Transverse colon (tissue), 4 donors: ENCODE data around the gene UBXN2A. TPM values are rescaled to one million over a fixed set of nuclear protein-coding genes. Genes with fewer than 3 reads are reported as not detected.
"Not testable (repeated sequence)": the region's sequence is repeated elsewhere in the genome, so short reads cannot be mapped to it uniquely, and the experiment has no call there.

Source experiments
- DNase-seq: peaks from one replicate; pipeline ENCODE4 v3.0.0-alpha.2; 2019
- H3K27ac ChIP-seq, 4 donors: fragments of 200-600 bp; sonication (generic); 2 replicates each; pipeline ENCODE4 v1.5.1; 2016 to 2018; ENCODE audit warnings: inconsistent platforms in 4 of 4
- H3K27me3 ChIP-seq: fragments of 200-600 bp; sonication (generic); 2 replicates; pipeline ENCODE4 v1.5.1; 2017; ENCODE audit warnings: inconsistent platforms
- H3K36me3 ChIP-seq, 4 donors: fragments of 200-600 bp; sonication (generic); 2 replicates each; pipeline ENCODE4 v1.5.1; 2017 to 2019; ENCODE audit warnings: inconsistent platforms in 4 of 4
- H3K4me1 ChIP-seq, 4 donors: fragments of 200-600 bp; sonication (generic); 2 replicates each; pipeline ENCODE4 v1.5.1; 2017 to 2020; ENCODE audit warnings: inconsistent platforms in 4 of 4
- H3K4me3 ChIP-seq, 4 donors: fragments of 200-600 bp; sonication (generic); 1 replicate in 1 of 4; 2 replicates in 3 of 4; pipeline versions ENCODE4 v1.5.1 to v1.6.1; 2017 to 2019; ENCODE audit warnings: inconsistent platforms in 4 of 4
- H3K9me3 ChIP-seq, 2 donors: fragments of 200-600 bp; sonication (generic); 2 replicates each; pipeline ENCODE4 v1.5.1; 2017 to 2019; ENCODE audit warnings: inconsistent platforms in 2 of 2
- CTCF ChIP-seq, 5 experiments: fragments of 200-600 bp in 3 of 5; fragments of 450-650 bp in 2 of 5; sonication (generic) in 3 of 5; IDR thresholded peaks; 1 replicate in 2 of 5; 2 replicates in 3 of 5; pipeline ENCODE4 v1.5.1; 2016 to 2017; ENCODE audit warnings: antibody characterized with exemption in 5 of 5, inconsistent platforms in 3 of 5, mild to moderate bottlenecking in 2 of 5, moderate library complexity in 1 of 5
- EP300 ChIP-seq: sonication (generic); formaldehyde crosslinking; IDR thresholded peaks from one replicate; pipeline ENCODE4 v1.6.1; 2017; ENCODE audit warnings: antibody characterized with exemption, low read depth
- POLR2A ChIP-seq: fragments of 450-650 bp; IDR thresholded peaks from one replicate; pipeline ENCODE4 v1.6.1; 2016; ENCODE audit warnings: antibody characterized with exemption, mild to moderate bottlenecking, moderate library complexity
- POLR2AphosphoS5 ChIP-seq, 3 donors: sonication (generic); formaldehyde crosslinking; IDR thresholded peaks; one replicate each; pipeline ENCODE4 v1.6.1; 2016; ENCODE audit warnings: antibody characterized with exemption in 3 of 3
- WGBS, 2 donors: methylation state at CpG; one replicate each; pipeline ENCODE4 v1.1.5; 2018; ENCODE audit warnings: low coverage in 1 of 2; 5-methylcytosine and 5-hydroxymethylcytosine counted together
- in situ Hi-C, 4 donors: fragments of 200-750 bp; cut with MboI; loops; one replicate each; pipeline versions ENCODE4 v1.15.0 to v1.15.1; 2017; ENCODE audit warnings: low sequenced_read_pairs in 3 of 4, low pct_ligation_motif_present in 1 of 4, low pct_unique_long_range_greater_than_20kb in 1 of 4
- intact Hi-C: fragments of 100-400 bp; cut with DNase I; formaldehyde crosslinking; loops from one replicate; pipeline ENCODE4 v1.15.1; 2023; ENCODE audit warnings: low total_unique reads
- total RNA-seq, 4 donors: library from RNA; depleted of rRNA; stranded (reverse); fragments of >200 nt; gene quantifications; one replicate each; pipeline ENCODE4 v1.1.0, GENCODE V29; 2016

UBXN2A gene
- total RNA-seq, 4 donors from 2014 or later, result 6.4 to 13.7 (median 10.8) TPM

- Histone ChIP-seq H3K4me3 (no peak overlapping the region), H3K4me1 (no peaks in the 10 kb centered on the region), H3K27me3 (no peaks in the 10 kb centered on the region), H3K9me3 (no peaks in the 10 kb centered on the region), H3K27ac (no peak overlapping the region), H3K36me3 (peaks cover 0 to 15% (median 6%) of the 10 kb centered on the region in 4 donors)
- in situ Hi-C loops (no loop called here), intact Hi-C loops (no loop called here)
- WGBS, 2 donors, result 72% methylated on average over 2 of the region's 2 CpGs; no CpG with 5 or more reads in 1 of the 2 donors
- TF ChIP-seq POLR2A, result no peak
- no peak for TF ChIP-seq POLR2AphosphoS5 (IDR thresholded peaks at IDR 0.05)
- no peak for TF ChIP-seq EP300
- TF ChIP-seq CTCF (IDR thresholded peaks at IDR 0.05), result no peak
- DNase-seq, result no peak
These were observed 86.0 kb downstream of the UBXN2A start for GRCh38 chr2:24026233-24026632.

- in situ Hi-C loops (no loop called here), intact Hi-C loops (no loop called here)
- DNase-seq, result no peak
- Histone ChIP-seq H3K36me3 (peaks cover 0 to 7% (median 0%) of the 10 kb centered on the region in 4 donors), H3K9me3 (no peaks in the 10 kb centered on the region), H3K4me1 (no peaks in the 10 kb centered on the region), H3K27ac (no peak overlapping the region), H3K4me3 (no peak overlapping the region), H3K27me3 (no peaks in the 10 kb centered on the region)
- TF ChIP-seq EP300, result no peak
- TF ChIP-seq CTCF (IDR thresholded peaks at IDR 0.05), result no peak
- no peak for TF ChIP-seq POLR2A
- TF ChIP-seq POLR2AphosphoS5 (IDR thresholded peaks at IDR 0.05), result no peak
- WGBS, 2 donors, result 96% methylated on average over 9 of the region's 9 CpGs; no CpG with 5 or more reads in 1 of the 2 donors
These were observed 98.7 kb downstream of the UBXN2A start for GRCh38 chr2:24038786-24039499.

GRCh38 chr2:24040511-24040910 is 100.2 kb downstream of the UBXN2A start:
- intact Hi-C loops (no loop called here), in situ Hi-C loops (no loop called here)
- no peaks in the 10 kb centered on the region for H3K4me1 ChIP-seq
- 93 to 100% methylated on average over 4 of the region's 4 CpGs for WGBS, 2 donors
- DNase-seq, result no peak
- H3K36me3 ChIP-seq, result peaks cover 0 to 7% (median 0%) of the 10 kb centered on the region in 4 donors
- no peak overlapping the region for H3K27ac ChIP-seq
- H3K27me3 ChIP-seq, result no peaks in the 10 kb centered on the region
- H3K9me3 ChIP-seq, result no peaks in the 10 kb centered on the region
- H3K4me3 ChIP-seq, result no peak overlapping the region
- TF ChIP-seq CTCF (IDR thresholded peaks at IDR 0.05) (no peak), POLR2A (no peak), POLR2AphosphoS5 (IDR thresholded peaks at IDR 0.05) (no peak), EP300 (no peak)

- WGBS, 2 donors, result 84 to 97% methylated on average over 3 to 6 of the region's 6 CpGs
These were observed 102.9 kb downstream of the UBXN2A start for GRCh38 chr2:24043133-24043532.

More at GRCh38 chr2:24043133-24043532, 102.9 kb downstream of the UBXN2A start:
- in situ Hi-C loops, H3K27ac ChIP-seq, H3K27me3 ChIP-seq, H3K9me3 ChIP-seq, DNase-seq, H3K36me3 ChIP-seq, intact Hi-C loops, H3K4me3 ChIP-seq: not testable (repeated sequence)
- H3K4me1 ChIP-seq, result peaks cover 4 to 16% (median 11%) of the 10 kb centered on the region in 4 donors
